HG02884 (cell line): ENCODE data around the gene ALDH3A1.

Experiments used
- ATAC-seq: cut with Tn5 transposase; IDR thresholded peaks from one replicate; pipeline ENCODE4 v1.9.1; 2021; ENCODE audit warnings: mild to moderate bottlenecking, moderate library complexity; ENCODE audit not compliant: unreplicated experiment

The ALDH3A1 gene

GRCh38 chr17:19742495-19742894 lies 5.6 kb downstream of the ALDH3A1 start:
- ATAC-seq = no peak

- no peak for ATAC-seq
Measured at GRCh38 chr17:19741832-19742457, 6.2 kb downstream of the ALDH3A1 start.

- ATAC-seq = no peak
Measured at GRCh38 chr17:19740933-19741332, 7.2 kb downstream of the ALDH3A1 start.

GRCh38 chr17:19739241-19740201 lies 8.6 kb downstream of the ALDH3A1 start:
- no peak for ATAC-seq

- no peak for ATAC-seq
Measured at GRCh38 chr17:19738757-19739156, 9.3 kb downstream of the ALDH3A1 start.

GRCh38 chr17:19738073-19738449 lies 10.0 kb downstream of the ALDH3A1 start:
- ATAC-seq = no peak

DNA sequence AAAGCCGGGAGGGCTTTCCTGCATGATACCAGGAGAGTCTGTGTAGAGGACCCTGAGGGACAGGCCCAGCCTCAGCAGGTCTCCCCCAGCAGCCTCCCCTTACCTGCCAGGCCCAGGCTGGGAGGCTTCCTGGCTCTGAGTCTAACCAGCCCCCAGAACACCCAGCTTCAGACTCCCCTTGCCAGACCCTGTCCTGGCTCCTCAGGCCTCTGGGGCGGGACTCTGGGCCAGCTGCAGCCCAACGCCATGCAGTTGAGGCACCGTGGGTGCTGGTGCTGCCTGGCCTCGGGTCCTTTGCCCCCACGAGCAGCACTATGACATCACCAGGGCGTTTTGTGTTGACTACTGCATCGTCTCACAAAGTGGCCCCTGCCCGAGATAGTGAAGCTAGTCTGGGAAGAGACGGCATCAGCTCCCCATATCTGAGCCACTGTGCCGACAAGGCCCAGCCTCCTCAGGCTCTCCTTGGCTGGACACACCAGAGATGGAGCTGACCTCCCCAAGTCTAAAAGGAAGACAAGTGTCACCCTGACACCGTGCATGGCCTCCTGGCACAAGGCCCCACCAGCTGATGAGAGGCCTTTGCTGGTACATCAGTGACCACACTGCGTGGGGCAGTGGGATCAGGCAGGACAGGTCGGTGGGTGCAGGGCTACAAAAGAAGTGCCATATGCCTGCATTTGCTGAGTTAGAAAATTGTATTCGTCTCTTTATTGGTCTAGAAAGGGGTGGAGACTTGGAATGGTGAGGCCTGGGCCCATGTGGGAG lies 10.6 kb downstream of the ALDH3A1 start:
- no peak for ATAC-seq

DNA sequence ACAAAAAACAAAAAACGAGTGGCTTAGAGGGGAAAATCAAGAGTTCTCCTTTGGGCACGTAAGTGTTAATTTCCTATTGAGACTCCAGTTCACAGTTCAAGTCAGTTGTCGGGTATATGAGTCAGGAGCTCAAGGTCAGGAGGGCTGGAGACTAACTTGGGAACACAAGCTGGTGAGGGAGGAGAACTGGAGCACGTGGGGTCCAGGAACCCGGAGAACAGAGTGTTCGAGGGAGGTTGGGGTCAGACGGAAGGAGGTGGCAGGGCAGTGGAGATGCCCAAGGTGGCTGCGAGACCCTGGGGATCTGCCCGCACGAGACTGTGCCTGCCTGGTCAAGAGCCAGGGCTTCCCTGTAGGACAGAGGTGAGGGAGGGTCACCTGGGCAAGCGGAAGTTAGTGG lies 12.0 kb downstream of the ALDH3A1 start:
- ATAC-seq = no peak

DNA sequence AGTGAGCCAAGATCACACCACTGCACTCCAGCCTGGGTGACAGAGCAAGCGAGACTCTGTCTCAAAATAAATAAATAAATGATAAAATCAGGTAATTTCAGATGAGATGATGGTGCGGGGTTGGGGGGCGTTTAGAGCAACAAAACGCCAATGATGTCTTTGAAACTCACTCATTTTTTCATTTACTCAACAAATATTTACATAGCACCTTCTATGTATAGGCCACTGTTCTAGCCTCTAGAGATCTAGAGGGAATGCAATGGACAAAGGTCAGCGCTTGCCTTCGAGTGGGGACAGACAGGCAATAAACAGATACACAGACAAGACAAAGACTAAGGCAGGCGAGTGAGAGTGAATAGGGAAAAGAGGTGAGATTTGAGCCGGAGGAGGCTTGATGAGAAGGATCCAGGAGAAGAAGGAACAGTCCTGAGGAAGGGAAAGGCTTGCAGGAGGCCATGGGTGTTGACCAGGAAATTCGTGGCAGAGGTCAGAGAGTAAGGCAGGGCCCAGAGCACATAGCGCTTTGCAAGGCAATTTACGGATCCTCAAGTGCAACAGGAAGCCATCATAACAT lies 14.1 kb downstream of the ALDH3A1 start:
- ATAC-seq = no peak

DNA sequence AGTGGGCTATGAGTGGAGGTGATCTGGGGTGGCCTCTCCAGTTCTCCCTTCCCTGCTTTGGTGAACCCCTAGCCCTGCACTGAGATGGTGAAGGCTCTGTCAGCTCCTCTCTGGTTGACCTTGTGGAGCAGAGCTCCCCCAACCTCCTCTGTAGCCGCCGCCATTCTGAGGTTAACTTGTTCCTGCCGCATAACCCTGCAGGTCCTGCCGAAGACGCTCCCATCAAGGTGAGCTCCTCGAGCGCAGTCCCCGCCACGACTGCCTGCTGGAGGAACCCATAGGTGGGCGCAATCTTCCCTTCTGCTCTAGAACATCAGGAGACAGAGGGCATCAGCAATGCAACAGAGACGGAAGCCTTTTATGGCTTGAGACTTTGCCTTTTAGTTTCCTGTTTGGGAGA lies 16.5 kb downstream of the ALDH3A1 start:
- ATAC-seq = no peak

- no peak for ATAC-seq
Measured at GRCh38 chr17:19730843-19731242, 17.3 kb downstream of the ALDH3A1 start.

- no peak for ATAC-seq
Measured at GRCh38 chr17:19729900-19730299, 18.2 kb downstream of the ALDH3A1 start.

DNA sequence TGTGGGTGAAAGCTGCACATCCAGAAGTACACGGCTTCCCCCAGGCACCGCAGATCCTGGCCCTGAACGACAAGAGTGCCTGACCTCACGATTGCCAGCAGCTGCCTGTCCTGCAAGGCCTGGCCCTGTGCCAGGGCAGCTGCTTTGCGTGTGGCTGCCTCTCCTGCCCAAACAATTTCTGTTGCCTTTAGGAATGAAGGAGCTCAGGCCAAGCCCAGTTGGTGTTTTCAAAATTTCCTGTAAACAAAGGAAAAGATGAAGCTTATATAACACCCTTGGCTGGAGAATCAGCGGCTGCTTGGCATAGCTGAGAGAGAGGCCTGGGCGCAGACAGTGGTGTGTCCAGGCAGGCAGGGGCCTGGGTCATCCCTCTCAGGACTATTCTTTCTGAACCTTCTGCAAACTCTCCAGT lies 20.0 kb downstream of the ALDH3A1 start:
- ATAC-seq = no peak

- ATAC-seq = no peak
Measured at GRCh38 chr17:19727501-19728078, 20.5 kb downstream of the ALDH3A1 start.

DNA sequence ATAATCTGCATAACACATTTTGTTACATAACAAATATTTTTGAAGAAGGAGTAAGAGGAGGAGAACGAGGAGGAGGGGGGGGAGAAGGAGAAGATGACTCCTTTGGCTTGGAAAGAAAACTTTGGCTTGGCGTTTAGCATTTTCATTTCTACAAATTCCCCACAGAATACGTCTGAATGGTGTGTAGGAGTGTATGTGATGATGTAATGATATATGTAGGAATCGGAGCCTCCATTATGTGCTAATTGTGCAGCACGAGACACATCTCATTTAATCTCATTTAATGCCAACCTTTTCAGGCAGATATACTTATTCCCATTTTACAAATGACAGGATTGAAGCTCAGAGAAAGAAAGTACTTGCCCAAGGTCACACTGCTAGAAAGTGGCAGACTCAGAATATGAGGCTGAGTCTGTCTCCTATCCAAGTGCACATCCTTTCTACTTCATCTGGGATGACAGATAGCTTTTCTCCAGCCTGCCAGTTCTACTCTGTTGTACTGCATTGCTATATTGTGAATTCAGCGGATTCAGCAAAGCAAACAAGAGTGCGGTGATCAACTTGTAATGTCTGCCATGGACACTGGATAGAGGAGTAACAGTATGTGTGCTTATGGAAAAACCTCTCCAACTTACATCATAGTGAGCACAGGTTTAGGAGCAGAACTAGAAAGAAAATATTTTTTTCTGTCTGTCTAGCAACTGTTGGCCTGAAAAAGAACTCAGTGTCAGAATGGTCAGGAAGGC lies 21.3 kb downstream of the ALDH3A1 start:
- ATAC-seq = no peak

DNA sequence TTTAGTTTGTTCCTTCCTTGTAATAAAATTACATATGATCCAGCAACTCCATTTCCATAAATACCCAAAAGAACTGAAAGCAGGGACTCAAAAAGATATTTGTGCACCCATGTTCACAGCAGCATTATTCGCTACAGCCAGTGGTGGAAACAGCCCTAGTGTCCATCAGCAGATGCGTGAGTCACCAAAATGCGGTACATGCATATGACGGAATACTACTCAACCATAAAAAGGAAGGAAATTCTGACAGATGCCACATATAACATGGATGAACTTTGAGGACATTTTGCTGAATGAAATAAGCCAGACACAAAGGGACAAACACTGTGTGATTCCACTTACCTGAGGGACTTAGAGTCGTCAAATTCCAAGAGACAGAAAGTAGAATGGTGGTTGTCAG lies 22.6 kb downstream of the ALDH3A1 start:
- ATAC-seq = no peak

DNA sequence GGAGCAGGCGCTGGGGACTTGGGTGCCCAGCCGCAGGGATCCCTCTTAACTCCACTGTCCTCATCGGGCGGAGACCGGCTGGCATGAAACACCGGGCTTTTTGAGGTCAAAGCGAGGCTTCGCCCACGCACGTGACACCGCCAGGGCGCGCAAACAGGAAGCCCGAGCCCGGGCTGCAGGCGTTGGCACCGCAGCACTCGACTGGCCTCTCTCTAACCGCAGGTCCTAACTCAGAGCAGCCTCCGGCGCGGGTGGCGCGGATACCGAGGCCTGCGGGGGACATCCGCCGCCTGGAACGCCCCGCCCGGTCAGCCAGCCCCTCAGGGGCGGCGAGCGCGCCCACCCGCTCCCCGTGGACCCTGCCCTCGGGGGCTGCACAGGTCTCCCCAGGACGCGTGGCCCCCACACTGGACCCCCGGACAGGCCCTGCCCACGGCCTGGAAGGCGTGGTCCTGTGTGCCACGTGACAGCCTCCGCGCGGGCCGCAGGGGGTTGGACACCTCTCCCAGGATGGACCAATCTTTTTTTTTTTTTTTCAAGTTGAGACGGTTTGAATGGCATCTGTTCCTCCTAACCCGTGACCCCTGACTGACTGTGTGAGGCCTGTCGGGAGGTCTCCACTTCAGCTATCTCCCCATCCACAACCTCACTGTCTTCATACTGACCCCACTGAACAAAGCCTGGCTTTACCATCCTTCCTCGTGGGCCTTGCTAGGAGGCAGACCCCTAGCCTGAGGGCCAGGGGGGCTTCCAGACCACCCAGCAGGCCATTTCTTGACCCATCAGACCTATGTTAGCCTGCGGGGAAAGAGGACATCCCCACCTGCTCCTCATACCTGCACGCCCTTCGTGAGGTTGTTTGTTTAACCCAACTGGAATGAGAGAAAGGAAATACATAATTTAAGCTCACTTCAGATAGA lies 23.3 kb downstream of the ALDH3A1 start:
- ATAC-seq = no peak

DNA sequence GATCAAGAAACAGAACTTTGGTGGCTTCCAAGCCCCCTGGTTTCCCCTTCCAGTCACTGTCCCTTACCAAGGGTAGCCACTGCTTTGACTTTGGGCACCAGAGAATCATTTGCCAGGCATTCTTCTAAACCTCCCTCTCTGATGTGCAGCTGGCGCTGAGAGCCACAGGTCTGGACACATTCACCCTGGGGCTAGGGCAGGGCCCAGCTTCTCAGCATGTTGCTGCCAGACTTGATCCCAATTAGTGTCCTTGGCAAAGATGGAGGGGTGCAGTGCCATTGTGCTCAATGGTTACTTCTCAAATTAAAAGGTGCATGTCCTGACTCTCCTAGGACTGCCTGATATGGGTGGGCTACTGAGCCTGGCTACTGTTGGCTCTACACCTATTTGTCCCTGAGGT lies 24.1 kb downstream of the ALDH3A1 start:
- ATAC-seq = no peak
